T-cell (primary cell): ENCODE data around the gene GLIPR1L2. TPM values are rescaled to one million over a fixed set of nuclear protein-coding genes. Genes with fewer than 3 reads are reported as not detected.

Experiments used
- ATAC-seq, 4 experiments: fragments of 200-7000 bp in 3 of 4; fragments of 150-1000 bp in 1 of 4; cut with Tn5 transposase; replicated peaks in 1 of 4; 1 replicate in 3 of 4; 2 replicates in 1 of 4; pipeline ENCODE4 v1.10.0; 2021; ENCODE audit warnings: moderate library complexity in 3 of 4, mild to moderate bottlenecking in 2 of 4, moderate number of reproducible peaks in 1 of 4
- CTCF ChIA-PET, 2 donors: fragments of 300-600 bp; sonication (Branson Sonifier 250); formaldehyde crosslinking; loops; one replicate each; lab custom pipeline; 2022; ENCODE audit warnings: antibody characterized with exemption in 2 of 2; lab: Charles Lee
- POLR2A ChIA-PET, 2 donors: fragments of 300-600 bp; sonication (Branson Sonifier 250); formaldehyde crosslinking; loops; one replicate each; lab custom pipeline; 2022; ENCODE audit warnings: antibody characterized with exemption in 2 of 2; lab: Charles Lee
- DNase-seq, 35 experiments: peaks; one replicate each; pipeline versions ENCODE4 v3.0.0 to v3.0.0-alpha.2; 2013 to 2023
- H3K27ac ChIP-seq: one replicate; pipeline ENCODE4 v1.5.1; 2013; ENCODE audit warnings: low read length
- H3K27me3 ChIP-seq, 2 experiments: replicated peaks in 1 of 2; 1 replicate in 1 of 2; 2 replicates in 1 of 2; pipeline versions ENCODE4 v1.6.1 to v1.7.0; 2013; ENCODE audit warnings: low read length in 1 of 2, mixed read lengths in 1 of 2; ENCODE audit not compliant: control insufficient read depth in 2 of 2, insufficient read depth in 2 of 2; ENCODE audit errors: extremely low read depth in 1 of 2
- H3K36me3 ChIP-seq, 2 donors: 1 replicate in 1 of 2; 2 replicates in 1 of 2; pipeline versions ENCODE4 v1.6.1 to v1.7.0; 2013; ENCODE audit warnings: low read length in 1 of 2; ENCODE audit not compliant: control insufficient read depth in 2 of 2, insufficient read depth in 1 of 2; ENCODE audit errors: extremely low read depth in 1 of 2
- H3K4me1 ChIP-seq, 2 experiments: 1 replicate in 1 of 2; 2 replicates in 1 of 2; pipeline versions ENCODE4 v1.6.1 to v1.7.0; 2013; ENCODE audit warnings: low read length in 2 of 2, mixed read lengths in 1 of 2; ENCODE audit not compliant: insufficient read depth in 2 of 2, control insufficient read depth in 1 of 2; ENCODE audit errors: extremely low read depth in 1 of 2
- H3K4me3 ChIP-seq, 2 donors: 1 replicate in 1 of 2; 2 replicates in 1 of 2; pipeline versions ENCODE4 v1.5.1 to v1.7.0; 2013; ENCODE audit warnings: mild to moderate bottlenecking in 2 of 2, low read length in 1 of 2, moderate library complexity in 1 of 2; ENCODE audit not compliant: control insufficient read depth in 1 of 2; ENCODE audit errors: extremely low read depth in 1 of 2
- H3K9me3 ChIP-seq: 2 replicates; pipeline ENCODE4 v1.7.0; 2013
- H3K27ac Mint-ChIP-seq, 2 donors: one replicate each; pipeline ENCODE4 v1.8.0; 2020 to 2021; ENCODE audit warnings: mild to moderate bottlenecking in 2 of 2, mixed read lengths in 2 of 2
- H3K27me3 Mint-ChIP-seq, 2 donors: one replicate each; pipeline ENCODE4 v1.8.0; 2021 to 2022; ENCODE audit warnings: mixed read lengths in 2 of 2
- H3K36me3 Mint-ChIP-seq: one replicate; pipeline ENCODE4 v1.8.0; 2021; ENCODE audit warnings: mixed read lengths
- H3K4me1 Mint-ChIP-seq, 3 donors: one replicate each; pipeline ENCODE4 v1.8.0; 2020 to 2022; ENCODE audit warnings: mixed read lengths in 3 of 3, mild to moderate bottlenecking in 1 of 3
- H3K4me3 Mint-ChIP-seq, 3 donors: one replicate each; pipeline ENCODE4 v1.8.0; 2020 to 2022; ENCODE audit warnings: mild to moderate bottlenecking in 3 of 3, mixed read lengths in 3 of 3, moderate library complexity in 3 of 3
- H3K9me3 Mint-ChIP-seq, 3 donors: one replicate each; pipeline ENCODE4 v1.8.0; 2020 to 2022; ENCODE audit warnings: mixed read lengths in 3 of 3
- WGBS: methylation state at CpG from one replicate; pipeline ENCODE4 v1.1.5; 2013; ENCODE audit warnings: missing lambda C conversion rate; ENCODE audit not compliant: insufficient coverage; 5-methylcytosine and 5-hydroxymethylcytosine counted together
- total RNA-seq, 35 experiments: library from RNA in 6 of 35; stranded (reverse) in 6 of 35; fragments of 120-200 nt in 1 of 35; gene quantifications; one replicate each; pipeline versions ENCODE4 v1.2.1 to v1.2.4 and lab custom pipeline; 2013 to 2026

Gene GLIPR1L2
- total RNA-seq, 5 donors from 2014 or later (not counting 1 experiment from before 2014, with no cell fraction given), result 0.51 to 2.9 (median 0.72) TPM

- Histone ChIP-seq H3K9me3 (no peaks in the 10 kb centered on the region), H3K4me1 (peaks cover 5 to 11% of the 10 kb centered on the region in 2 experiments), H3K36me3 (no peaks in the 10 kb centered on the region), H3K27ac (peak overlapping the region; percentile 91), H3K4me3 (no peak overlapping the region), H3K27me3 (no peaks in the 10 kb centered on the region)
- Mint-ChIP-seq H3K36me3 (no peaks in the 10 kb centered on the region), H3K4me1 (peaks cover 41 to 52% (median 41%) of the 10 kb centered on the region in 3 donors), H3K27ac (peak overlapping the region; percentile 98 to 99), H3K9me3 (peaks cover 0 to 4% (median 0%) of the 10 kb centered on the region in 3 donors), H3K4me3 (no peak overlapping the region), H3K27me3 (no peaks in the 10 kb centered on the region)
- DNase-seq (peak in 1 of 35 experiments; percentile 11), ATAC-seq (no peak)
- ChIA-PET POLR2A (interaction anchor here in 1 of 2 donors (0.6 kb wide), 1 partner anchor 317 kb away, joined by 5 read pairs; no protein-coding TSS in a partner anchor), CTCF (interaction anchor here (0.5 to 5.5 kb wide), 3 partner anchors 74 to 1675 kb away, joined by 3 to 63 read pairs (median 5); partner anchors contain the start of gene GLIPR1 (in 1 of the 2))
- no CpG with 5 or more reads among the region's 1 CpG for WGBS
These were observed 1.8 kb upstream of the GLIPR1L2 start for GRCh38 chr12:75389061-75389460.

- peak overlapping the region; percentile 91 for H3K27ac ChIP-seq
- POLR2A ChIA-PET, result no interaction called here
- WGBS, result no CpG with 5 or more reads among the region's 1 CpG
These were observed 1.2 kb upstream of the GLIPR1L2 start for GRCh38 chr12:75389706-75390105.

GRCh38 chr12:75390156-75390898 lies 562 bp upstream of the GLIPR1L2 start:
- WGBS, result 67% methylated on average over 1 of the region's 6 CpGs
- no peaks in the 10 kb centered on the region for H3K36me3 Mint-ChIP-seq
- no peaks in the 10 kb centered on the region for H3K27me3 Mint-ChIP-seq
- H3K27ac Mint-ChIP-seq, result peak overlapping the region; percentile 98 to 99
- H3K4me1 Mint-ChIP-seq, result peaks cover 41 to 58% (median 42%) of the 10 kb centered on the region in 3 donors
- Histone ChIP-seq H3K4me3 (peak overlapping the region in 1 of 2 donors; percentile 73), H3K36me3 (no peaks in the 10 kb centered on the region), H3K4me1 (peaks cover 5 to 11% of the 10 kb centered on the region in 2 experiments), H3K9me3 (no peaks in the 10 kb centered on the region), H3K27ac (peak overlapping the region; percentile 91), H3K27me3 (no peaks in the 10 kb centered on the region)
- POLR2A ChIA-PET, result interaction anchor here in 1 of 2 donors (2.7 kb wide), 1 partner anchor 90 kb away, joined by 21 read pairs; the partner anchor contains the start of gene GLIPR1
- DNase-seq, result no peak
- CTCF ChIA-PET, result interaction anchor here (0.6 to 5.5 kb wide), 10 partner anchors 14 to 958 kb away, joined by 3 to 63 read pairs (median 6); partner anchors contain the start of genes BBS10 (in 1 of the 2), CAPS2 (in 1 of the 2), GLIPR1 (in 1 of the 2) and GLIPR1L1 (in 1 of the 2)
- H3K4me3 Mint-ChIP-seq, result peak overlapping the region; percentile 90 to 93 (median 92)
- ATAC-seq, result no peak
- H3K9me3 Mint-ChIP-seq, result peaks cover 0 to 4% (median 0%) of the 10 kb centered on the region in 3 donors

More at GRCh38 chr12:75389706-75390105, 1.2 kb upstream of the GLIPR1L2 start:
- H3K4me3 ChIP-seq, result no peak overlapping the region
- DNase-seq (peak in 1 of 35 experiments; percentile 18), ATAC-seq (no peak)
- Mint-ChIP-seq H3K4me3 (peak overlapping the region; percentile 90 to 93 (median 92)), H3K27ac (peak overlapping the region; percentile 98 to 99), H3K9me3 (peaks cover 0 to 4% (median 0%) of the 10 kb centered on the region in 3 donors), H3K36me3 (no peaks in the 10 kb centered on the region), H3K27me3 (no peaks in the 10 kb centered on the region), H3K4me1 (peaks cover 41 to 57% (median 41%) of the 10 kb centered on the region in 3 donors)
- H3K4me1 ChIP-seq, result peaks cover 5 to 11% of the 10 kb centered on the region in 2 experiments
- CTCF ChIA-PET, result interaction anchor here in 1 of 2 donors (0.5 to 5.5 kb wide), 3 partner anchors 93 to 1674 kb away, joined by 3 to 63 read pairs (median 4); partner anchors contain the start of genes GLIPR1 and KRR1
- no peaks in the 10 kb centered on the region for H3K36me3 ChIP-seq
- H3K9me3 ChIP-seq, result no peaks in the 10 kb centered on the region
- H3K27me3 ChIP-seq, result no peaks in the 10 kb centered on the region

GRCh38 chr12:75404231-75404630 lies 13.3 kb downstream of the GLIPR1L2 start:
- no peak for ATAC-seq
- no peaks in the 10 kb centered on the region for H3K27me3 ChIP-seq
- ChIA-PET CTCF (interaction anchor here (1.2 to 1.5 kb wide), 2 partner anchors 13 kb away, joined by 3 to 6 read pairs; partner anchors contain the start of gene GLIPR1L2 (in 2 of the 2)), POLR2A (interaction anchor here (0.6 to 1.2 kb wide), 3 partner anchors 12 to 1065 kb away, joined by 3 to 4 read pairs (median 3); no protein-coding TSS in a partner anchor)
- no peaks in the 10 kb centered on the region for H3K36me3 ChIP-seq
- H3K4me3 Mint-ChIP-seq, result no peak overlapping the region
- H3K9me3 Mint-ChIP-seq, result no peaks in the 10 kb centered on the region
- no peaks in the 10 kb centered on the region for H3K9me3 ChIP-seq
- no peak overlapping the region for H3K27ac ChIP-seq
- WGBS, result no CpG with 5 or more reads among the region's 1 CpG
- H3K4me1 Mint-ChIP-seq, result no peaks in the 10 kb centered on the region
- H3K4me1 ChIP-seq, result no peaks in the 10 kb centered on the region
- no peak overlapping the region for H3K27ac Mint-ChIP-seq
- no peaks in the 10 kb centered on the region for H3K36me3 Mint-ChIP-seq
- no peak overlapping the region for H3K4me3 ChIP-seq
- no peak for DNase-seq
- H3K27me3 Mint-ChIP-seq, result no peaks in the 10 kb centered on the region

GRCh38 chr12:75407683-75408082 lies 16.8 kb downstream of the GLIPR1L2 start:
- H3K4me3 ChIP-seq, result no peak overlapping the region
- Mint-ChIP-seq H3K27ac (no peak overlapping the region), H3K36me3 (no peaks in the 10 kb centered on the region), H3K4me1 (no peaks in the 10 kb centered on the region), H3K9me3 (no peaks in the 10 kb centered on the region), H3K27me3 (peaks cover 0 to 3% of the 10 kb centered on the region in 2 donors), H3K4me3 (no peak overlapping the region)
- no peak for DNase-seq
- no peak overlapping the region for H3K27ac ChIP-seq
- no peak for ATAC-seq
- no peaks in the 10 kb centered on the region for H3K9me3 ChIP-seq
- no peaks in the 10 kb centered on the region for H3K36me3 ChIP-seq
- ChIA-PET CTCF (no interaction called here), POLR2A (no interaction called here)
- H3K27me3 ChIP-seq, result no peaks in the 10 kb centered on the region
- H3K4me1 ChIP-seq, result no peaks in the 10 kb centered on the region

GRCh38 chr12:75409830-75410229 lies 18.9 kb downstream of the GLIPR1L2 start:
- Histone ChIP-seq H3K9me3 (no peaks in the 10 kb centered on the region), H3K27ac (no peak overlapping the region), H3K4me3 (no peak overlapping the region), H3K27me3 (no peaks in the 10 kb centered on the region), H3K36me3 (no peaks in the 10 kb centered on the region), H3K4me1 (no peaks in the 10 kb centered on the region)
- DNase-seq, result no peak
- Mint-ChIP-seq H3K9me3 (no peaks in the 10 kb centered on the region), H3K4me1 (no peaks in the 10 kb centered on the region), H3K27me3 (peaks cover 0 to 3% of the 10 kb centered on the region in 2 donors), H3K27ac (no peak overlapping the region), H3K36me3 (no peaks in the 10 kb centered on the region), H3K4me3 (no peak overlapping the region)
- no CpG with 5 or more reads among the region's 2 CpGs for WGBS
- ATAC-seq, result no peak
- ChIA-PET CTCF (no interaction called here), POLR2A (no interaction called here)
